ENCODE results near the gene POLE3. TPM values are rescaled to one million over a fixed set of nuclear protein-coding genes. Genes with fewer than 3 reads are reported as not detected.
A peak's percentile ranks its signal among the peaks of the same experiment; 100 is the strongest.
"Not testable (repeated sequence)": the region's sequence is repeated elsewhere in the genome, so short reads cannot be mapped to it uniquely, and the experiment has no call there.

Gene POLE3
- total and polyA plus RNA-seq, 3 experiments from 2014 or later, result 88.2 to 115 (median 88.5) TPM

- H3K36me3 Mint-ChIP-seq, result peaks cover 8 to 75% (median 18%) of the 10 kb centered on the region in 3 donors
- H3K4me3 Mint-ChIP-seq, result no peak overlapping the region
- H3K27ac Mint-ChIP-seq, result no peak overlapping the region
- no peaks in the 10 kb centered on the region for H3K27me3 ChIP-seq (ENCODE audit: insufficient read depth, low read length, poor library complexity, severe bottlenecking)
- CTCF ChIA-PET, result interaction anchor here (1.0 to 2.1 kb wide), 2 partner anchors 9 to 11 kb away, joined by 4 to 9 read pairs; partner anchors contain the start of gene ALAD
- POLR2A ChIA-PET, result no interaction called here
- H3K36me3 ChIP-seq (ENCODE audit: insufficient read depth, low read length), result peaks cover 12% of the 10 kb centered on the region
- H3K4me3 ChIP-seq (ENCODE audit: low read length), result no peak overlapping the region
- no peaks in the 10 kb centered on the region for H3K9me3 Mint-ChIP-seq
- H3K27me3 Mint-ChIP-seq, result no peaks in the 10 kb centered on the region
- no peak overlapping the region for H3K27ac ChIP-seq (ENCODE audit: low read depth, low read length)
- DNase-seq, result no peak
- peaks cover 0 to 2% (median 0%) of the 10 kb centered on the region in 3 donors for H3K4me1 Mint-ChIP-seq
- no peaks in the 10 kb centered on the region for H3K4me1 ChIP-seq (ENCODE audit: insufficient read depth, low read length)
- no peaks in the 10 kb centered on the region for H3K9me3 ChIP-seq (ENCODE audit: low read length)
Measured at GRCh38 chr9:113390192-113390960, 20.1 kb downstream of the POLE3 start.

GRCh38 chr9:113389451-113389850 is 21.0 kb downstream of the POLE3 start:
- no peak overlapping the region for H3K4me3 ChIP-seq (ENCODE audit: low read length)
- H3K36me3 Mint-ChIP-seq, result peaks cover 8 to 68% (median 15%) of the 10 kb centered on the region in 3 donors
- no peaks in the 10 kb centered on the region for H3K27me3 Mint-ChIP-seq
- no peaks in the 10 kb centered on the region for H3K4me1 ChIP-seq (ENCODE audit: insufficient read depth, low read length)
- H3K4me1 Mint-ChIP-seq, result no peaks in the 10 kb centered on the region
- H3K4me3 Mint-ChIP-seq, result no peak overlapping the region
- ChIA-PET POLR2A (no interaction called here), CTCF (no interaction called here)
- H3K27ac ChIP-seq (ENCODE audit: low read depth, low read length), result no peak overlapping the region
- H3K36me3 ChIP-seq (ENCODE audit: insufficient read depth, low read length), result peaks cover 12% of the 10 kb centered on the region
- no peaks in the 10 kb centered on the region for H3K9me3 ChIP-seq (ENCODE audit: low read length)
- H3K9me3 Mint-ChIP-seq, result no peaks in the 10 kb centered on the region
- no peak overlapping the region for H3K27ac Mint-ChIP-seq
- no peak for DNase-seq
- H3K27me3 ChIP-seq (ENCODE audit: insufficient read depth, low read length, poor library complexity, severe bottlenecking), result no peaks in the 10 kb centered on the region

GRCh38 chr9:113388833-113389232 is 21.6 kb downstream of the POLE3 start:
- H3K36me3 ChIP-seq (ENCODE audit: insufficient read depth, low read length), result peaks cover 12% of the 10 kb centered on the region
- H3K9me3 ChIP-seq (ENCODE audit: low read length), result no peaks in the 10 kb centered on the region
- H3K27me3 ChIP-seq (ENCODE audit: insufficient read depth, low read length, poor library complexity, severe bottlenecking), result no peaks in the 10 kb centered on the region
- Mint-ChIP-seq H3K27ac (no peak overlapping the region), H3K9me3 (no peaks in the 10 kb centered on the region), H3K27me3 (no peaks in the 10 kb centered on the region), H3K36me3 (peaks cover 8 to 68% (median 15%) of the 10 kb centered on the region in 3 donors), H3K4me3 (no peak overlapping the region), H3K4me1 (no peaks in the 10 kb centered on the region)
- DNase-seq, result no peak
- CTCF ChIA-PET, result no interaction called here
- POLR2A ChIA-PET, result no interaction called here
- H3K27ac ChIP-seq (ENCODE audit: low read depth, low read length), result no peak overlapping the region
- H3K4me3 ChIP-seq (ENCODE audit: low read length), result no peak overlapping the region
- H3K4me1 ChIP-seq (ENCODE audit: insufficient read depth, low read length), result no peaks in the 10 kb centered on the region

- DNase-seq, result no peak
- H3K4me1 ChIP-seq (ENCODE audit: insufficient read depth, low read length), result no peaks in the 10 kb centered on the region
- H3K9me3 Mint-ChIP-seq, result no peaks in the 10 kb centered on the region
- peaks cover 8 to 62% (median 12%) of the 10 kb centered on the region in 3 donors for H3K36me3 Mint-ChIP-seq
- H3K36me3 ChIP-seq (ENCODE audit: insufficient read depth, low read length), result peaks cover 12% of the 10 kb centered on the region
- H3K4me3 Mint-ChIP-seq, result no peak overlapping the region
- H3K27me3 ChIP-seq (ENCODE audit: insufficient read depth, low read length, poor library complexity, severe bottlenecking), result no peaks in the 10 kb centered on the region
- no peak overlapping the region for H3K27ac Mint-ChIP-seq
- no peaks in the 10 kb centered on the region for H3K9me3 ChIP-seq (ENCODE audit: low read length)
- H3K4me3 ChIP-seq (ENCODE audit: low read length), result no peak overlapping the region
- H3K4me1 Mint-ChIP-seq, result no peaks in the 10 kb centered on the region
- H3K27ac ChIP-seq (ENCODE audit: low read depth, low read length), result no peak overlapping the region
- H3K27me3 Mint-ChIP-seq, result no peaks in the 10 kb centered on the region
- ChIA-PET POLR2A (no interaction called here), CTCF (no interaction called here)
Measured at GRCh38 chr9:113387560-113388230, 22.8 kb downstream of the POLE3 start.

- Mint-ChIP-seq H3K27ac (no peak overlapping the region), H3K4me3 (no peak overlapping the region), H3K36me3 (peaks cover 4 to 54% (median 12%) of the 10 kb centered on the region in 3 donors), H3K4me1 (no peaks in the 10 kb centered on the region), H3K9me3 (no peaks in the 10 kb centered on the region), H3K27me3 (no peaks in the 10 kb centered on the region)
- peaks cover 7% of the 10 kb centered on the region for H3K36me3 ChIP-seq (ENCODE audit: insufficient read depth, low read length)
- H3K27ac ChIP-seq (ENCODE audit: low read depth, low read length), result no peak overlapping the region
- no peak overlapping the region for H3K4me3 ChIP-seq (ENCODE audit: low read length)
- CTCF ChIA-PET, result no interaction called here
- no peaks in the 10 kb centered on the region for H3K27me3 ChIP-seq (ENCODE audit: insufficient read depth, low read length, poor library complexity, severe bottlenecking)
- H3K4me1 ChIP-seq (ENCODE audit: insufficient read depth, low read length), result no peaks in the 10 kb centered on the region
- POLR2A ChIA-PET, result no interaction called here
- no peak for DNase-seq
- no peaks in the 10 kb centered on the region for H3K9me3 ChIP-seq (ENCODE audit: low read length)
Measured at GRCh38 chr9:113386571-113387393, 23.7 kb downstream of the POLE3 start.

- POLR2A ChIA-PET, result no interaction called here
- Histone ChIP-seq H3K4me3 (ENCODE audit: low read length) (no peak overlapping the region), H3K27me3 (ENCODE audit: insufficient read depth, low read length, poor library complexity, severe bottlenecking) (no peaks in the 10 kb centered on the region), H3K36me3 (ENCODE audit: insufficient read depth, low read length) (no peaks in the 10 kb centered on the region), H3K27ac (ENCODE audit: low read depth, low read length) (no peak overlapping the region), H3K9me3 (ENCODE audit: low read length) (no peaks in the 10 kb centered on the region), H3K4me1 (ENCODE audit: insufficient read depth, low read length) (no peaks in the 10 kb centered on the region)
- H3K27ac Mint-ChIP-seq, result peak overlapping the region in 1 of 8 donors; percentile 62
- H3K36me3 Mint-ChIP-seq, result peaks cover 0 to 8% (median 0%) of the 10 kb centered on the region in 3 donors
- H3K4me1 Mint-ChIP-seq, result peaks cover 0 to 9% (median 0%) of the 10 kb centered on the region in 3 donors
- H3K4me3 Mint-ChIP-seq, result peak overlapping the region in 1 of 7 donors; percentile 1
- no peaks in the 10 kb centered on the region for H3K27me3 Mint-ChIP-seq
- DNase-seq, result no peak
- no peaks in the 10 kb centered on the region for H3K9me3 Mint-ChIP-seq
- CTCF ChIA-PET, result no interaction called here
Measured at GRCh38 chr9:113381909-113382411, 28.5 kb downstream of the POLE3 start.

- H3K27me3 ChIP-seq (ENCODE audit: insufficient read depth, low read length, poor library complexity, severe bottlenecking); H3K27me3 Mint-ChIP-seq; H3K4me1 ChIP-seq (ENCODE audit: insufficient read depth, low read length); H3K27ac Mint-ChIP-seq; H3K9me3 Mint-ChIP-seq; H3K36me3 Mint-ChIP-seq; H3K9me3 ChIP-seq (ENCODE audit: low read length); CTCF ChIA-PET; POLR2A ChIA-PET; H3K4me3 Mint-ChIP-seq; H3K4me1 Mint-ChIP-seq; H3K4me3 ChIP-seq (ENCODE audit: low read length); H3K27ac ChIP-seq (ENCODE audit: low read depth, low read length); DNase-seq; H3K36me3 ChIP-seq (ENCODE audit: insufficient read depth, low read length): not testable (repeated sequence)
Measured at GRCh38 chr9:113381441-113381840, 29.0 kb downstream of the POLE3 start.

Data from CD8-positive, alpha-beta memory T cell (primary cell).